Endothelial cell of umbilical vein (primary cell): ENCODE results near the gene COMMD7. TPM values are rescaled to one million over a fixed set of nuclear protein-coding genes. Genes with fewer than 3 reads are reported as not detected.

Source experiments
- BruUV-seq: library from RNA; stranded (reverse); fragments of 400-500 nt; replicated peaks from 2 replicates; lab custom pipeline; 2021; lab: Mats Ljungman, UMichigan
- CTCF ChIA-PET: fragments of 300-600, 350-600 bp; sonication (Branson Sonifier 250); formaldehyde crosslinking; loops from one replicate; lab custom pipeline; 2021; ENCODE audit warnings: antibody characterized with exemption, inconsistent platforms; lab: Charles Lee
- POLR2A ChIA-PET: fragments of 300-600, 350-600 bp; sonication (Branson Sonifier 250); formaldehyde crosslinking; loops from one replicate; lab custom pipeline; 2021; ENCODE audit warnings: antibody characterized with exemption, inconsistent platforms; lab: Charles Lee
- DNase-seq: peaks from one replicate; pipeline ENCODE4 v3.0.0-alpha.2; 2011; ENCODE audit warnings: low read depth, low spot score
- FAIRE-seq: peaks from 2 replicates; lab custom pipeline; 2011; peaks lifted over from hg19 to GRCh38; lab: Jason Lieb, UNC
- H2AFZ ChIP-seq: 2 replicates; pipeline ENCODE4 v1.6.0; 2012; ENCODE audit warnings: low read depth, low read length, control low read depth, inconsistent platforms
- H3K27ac ChIP-seq: 2 replicates; pipeline ENCODE4 v1.5.1; 2011; ENCODE audit warnings: low read depth, mild to moderate bottlenecking, control low read depth, low read length, moderate library complexity; ENCODE audit not compliant: insufficient read depth
- H3K27me3 ChIP-seq, 2 experiments: 2 replicates each; pipeline versions ENCODE4 v1.6.0 to v1.6.1; 2011; ENCODE audit warnings: low read length in 2 of 2, mixed read lengths in 1 of 2; ENCODE audit not compliant: control insufficient read depth in 2 of 2, insufficient read depth in 2 of 2
- H3K36me3 ChIP-seq, 2 experiments: 2 replicates in 1 of 2; 3 replicates in 1 of 2; pipeline ENCODE4 v1.5.1; 2011; ENCODE audit warnings: low read length in 2 of 2, mild to moderate bottlenecking in 1 of 2, moderate library complexity in 1 of 2; ENCODE audit not compliant: control insufficient read depth in 2 of 2, insufficient read depth in 2 of 2; ENCODE audit errors: extremely low read depth in 1 of 2
- H3K4me1 ChIP-seq: 3 replicates; pipeline ENCODE4 v1.5.1; 2011; ENCODE audit warnings: mild to moderate bottlenecking, low read length; ENCODE audit not compliant: control insufficient read depth, insufficient read depth; ENCODE audit errors: extremely low read depth
- H3K4me2 ChIP-seq: 2 replicates; pipeline ENCODE4 v1.6.1; 2011; ENCODE audit warnings: low read length, control low read depth, mixed read lengths; ENCODE audit not compliant: insufficient read depth
- H3K4me3 ChIP-seq, 3 experiments: fragments of 200-600 bp in 1 of 3; sonication (generic), shearing (Covaris generic) in 1 of 3; replicated peaks in 1 of 3; 2 replicates each; pipeline ENCODE4 v1.5.1; 2011 to 2016; ENCODE audit warnings: control low read depth in 3 of 3, low read length in 3 of 3, mild to moderate bottlenecking in 2 of 3, inconsistent platforms in 1 of 3, low read depth in 1 of 3, moderate library complexity in 1 of 3; ENCODE audit not compliant: insufficient read depth in 1 of 3
- H3K79me2 ChIP-seq: 2 replicates; pipeline ENCODE4 v1.6.0; 2012; ENCODE audit warnings: low read length, inconsistent platforms; ENCODE audit not compliant: control insufficient read depth, insufficient read depth
- H3K9ac ChIP-seq: replicated peaks from 2 replicates; pipeline ENCODE3; 2011; ENCODE audit warnings: low read length, control low read depth; ENCODE audit not compliant: insufficient read depth; ENCODE audit errors: extremely low read depth
- H3K9me1 ChIP-seq: replicated peaks from 3 replicates; pipeline ENCODE4 v1.6.0; 2011; ENCODE audit warnings: mild to moderate bottlenecking, low read length; ENCODE audit not compliant: control insufficient read depth, insufficient read depth; ENCODE audit errors: extremely low read depth
- H3K9me3 ChIP-seq: replicated peaks from 2 replicates; pipeline ENCODE4 v1.5.1; 2012; ENCODE audit warnings: low read length, inconsistent platforms; ENCODE audit not compliant: control insufficient read depth, insufficient read depth
- H4K20me1 ChIP-seq: replicated peaks from 2 replicates; pipeline ENCODE3; 2011; ENCODE audit warnings: mild to moderate bottlenecking, low read length; ENCODE audit not compliant: control insufficient read depth, insufficient read depth; ENCODE audit errors: extremely low read depth
- EZH2 ChIP-seq: IDR thresholded peaks from 2 replicates; pipeline ENCODE4 v1.6.1; 2012; ENCODE audit warnings: borderline replicate concordance, low read depth, mild to moderate bottlenecking, moderate library complexity, low read length, inconsistent platforms; ENCODE audit not compliant: severe bottlenecking
- FOS ChIP-seq: IDR thresholded peaks from 2 replicates; pipeline ENCODE4 v1.6.1; 2011; ENCODE audit warnings: mild to moderate bottlenecking, low read length, moderate library complexity, borderline replicate concordance; ENCODE audit not compliant: insufficient read depth
- GATA2 ChIP-seq: IDR thresholded peaks from 2 replicates; pipeline ENCODE4 v1.7.0; 2011; ENCODE audit warnings: low read depth, mild to moderate bottlenecking, moderate library complexity, mixed read lengths, low read length; ENCODE audit not compliant: insufficient read length, insufficient read depth
- JUN ChIP-seq: IDR thresholded peaks from 2 replicates; pipeline ENCODE4 v1.6.1; 2011; ENCODE audit warnings: borderline replicate concordance, low read depth; ENCODE audit not compliant: insufficient read length, insufficient read depth
- MYC ChIP-seq: IDR thresholded peaks from one replicate; pipeline ENCODE4 v1.6.1; 2011; ENCODE audit warnings: mild to moderate bottlenecking, low read depth, low read length
- POLR2A ChIP-seq: IDR thresholded peaks from 2 replicates; pipeline ENCODE4 v1.6.1; 2012; ENCODE audit warnings: low read depth, mild to moderate bottlenecking, control low read depth, low read length
- POLR2AphosphoS5 ChIP-seq: IDR thresholded peaks from 2 replicates; pipeline ENCODE4 v1.6.1; 2012; ENCODE audit warnings: low read depth, mild to moderate bottlenecking, control low read depth, low read length, moderate library complexity; ENCODE audit not compliant: insufficient read depth
- dilution Hi-C: fragments of 300-500 bp; cut with MboI; formaldehyde crosslinking; loops from one replicate; pipeline ENCODE4 v1.15.0; 2019; ENCODE audit warnings: low sequenced_read_pairs; ENCODE audit not compliant: extremely low pct_ligation_motif_present
- intact Hi-C: fragments of 100-400 bp; cut with micrococcal nuclease; formaldehyde crosslinking; loops from one replicate; pipeline ENCODE4 v1.10.0; 2022
- polyA plus RNA-seq, 4 experiments: library from polyadenylated mRNA; depleted of rRNA in 3 of 4; stranded (reverse) in 3 of 4; unstranded in 1 of 4; fragments of >200 nt; gene quantifications; 2 replicates each; pipeline versions ENCODE4 v1.2.1 to v1.2.3, GENCODE V29; 2011 to 2012; ENCODE audit warnings: missing spikeins in 1 of 4
- total RNA-seq: library from RNA; stranded (reverse); gene quantifications from 2 replicates; pipeline ENCODE4 v1.2.3, GENCODE V29; 2021
- TF ChIP-seq, protein P1 (sequence below), 2 donors: IDR thresholded peaks; 1 replicate in 1 of 2; 2 replicates in 1 of 2; pipeline ENCODE4 v1.5.1; 2011; ENCODE audit warnings: low read length in 2 of 2, mild to moderate bottlenecking in 2 of 2, moderate library complexity in 2 of 2, control low read depth in 1 of 2, inconsistent platforms in 1 of 2, low read depth in 1 of 2; ENCODE audit not compliant: insufficient read depth in 1 of 2; ENCODE audit errors: extremely low read depth in 1 of 2
- TF ChIP-seq, protein P2 (sequence below): IDR thresholded peaks from 2 replicates; pipeline ENCODE4 v1.6.1; 2011; ENCODE audit not compliant: insufficient read depth, insufficient read length

COMMD7 gene
- total and polyA plus RNA-seq, 2 donors (not counting 3 experiments of a cell fraction or from before 2014, with no cell fraction given), result 58.8 to 72.9 TPM

DNA sequence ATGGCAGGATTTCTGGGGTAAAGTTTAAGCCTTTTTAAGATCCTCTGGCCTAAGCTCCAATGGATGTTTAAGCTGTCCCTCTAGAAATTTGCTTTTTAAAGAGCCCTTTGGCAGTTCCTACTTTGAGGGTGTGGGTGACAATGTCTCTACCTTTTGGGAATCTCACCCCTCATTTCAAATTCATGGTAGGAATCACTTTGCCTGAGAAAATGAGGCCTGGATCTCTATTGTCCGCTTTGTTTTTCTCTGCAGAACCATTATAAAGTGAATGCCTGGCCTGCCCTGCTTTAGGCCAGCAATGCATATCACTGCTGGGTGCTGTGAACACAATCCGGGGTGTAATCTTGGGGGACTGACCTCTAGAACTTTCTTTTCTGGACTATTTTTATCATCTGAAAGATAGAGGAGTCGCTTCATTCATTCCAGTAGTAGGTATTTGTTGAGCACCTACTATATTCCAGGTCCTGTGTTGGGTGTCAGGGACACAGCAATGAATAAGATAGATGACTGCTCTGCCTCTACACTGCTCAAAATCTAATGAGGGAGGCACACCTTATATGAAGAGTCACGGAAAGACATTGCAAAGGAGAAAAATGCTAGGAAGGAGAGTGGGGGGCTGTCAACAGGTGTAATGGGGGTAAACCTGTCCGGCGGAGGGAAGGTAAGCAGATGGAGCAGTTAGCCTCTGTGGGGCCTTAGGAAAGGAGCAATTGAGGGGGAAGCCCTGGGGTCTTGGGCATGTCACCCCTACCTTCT is 8.6 kb upstream of the COMMD7 start:
- Histone ChIP-seq H3K4me1 (peaks cover 10% of the 10 kb centered on the region), H3K36me3 (no peaks in the 10 kb centered on the region), H3K27me3 (no peaks in the 10 kb centered on the region), H3K4me2 (no peak overlapping the region), H2AFZ (no peak overlapping the region), H4K20me1 (no peaks in the 10 kb centered on the region), H3K9ac (no peak overlapping the region), H3K4me3 (no peak overlapping the region), H3K9me3 (no peaks in the 10 kb centered on the region), H3K9me1 (no peaks in the 10 kb centered on the region), H3K27ac (no peak overlapping the region), H3K79me2 (no peaks in the 10 kb centered on the region)
- BruUV-seq, result no TSS peak
- no peak for FAIRE-seq
- DNase-seq, result no peak
- TF ChIP-seq GATA2 (no peak), MYC (no peak), EZH2 (no peak), POLR2A (no peak), JUN (no peak), FOS (no peak), POLR2AphosphoS5 (no peak)
- TF ChIP-seq, protein P1, sequence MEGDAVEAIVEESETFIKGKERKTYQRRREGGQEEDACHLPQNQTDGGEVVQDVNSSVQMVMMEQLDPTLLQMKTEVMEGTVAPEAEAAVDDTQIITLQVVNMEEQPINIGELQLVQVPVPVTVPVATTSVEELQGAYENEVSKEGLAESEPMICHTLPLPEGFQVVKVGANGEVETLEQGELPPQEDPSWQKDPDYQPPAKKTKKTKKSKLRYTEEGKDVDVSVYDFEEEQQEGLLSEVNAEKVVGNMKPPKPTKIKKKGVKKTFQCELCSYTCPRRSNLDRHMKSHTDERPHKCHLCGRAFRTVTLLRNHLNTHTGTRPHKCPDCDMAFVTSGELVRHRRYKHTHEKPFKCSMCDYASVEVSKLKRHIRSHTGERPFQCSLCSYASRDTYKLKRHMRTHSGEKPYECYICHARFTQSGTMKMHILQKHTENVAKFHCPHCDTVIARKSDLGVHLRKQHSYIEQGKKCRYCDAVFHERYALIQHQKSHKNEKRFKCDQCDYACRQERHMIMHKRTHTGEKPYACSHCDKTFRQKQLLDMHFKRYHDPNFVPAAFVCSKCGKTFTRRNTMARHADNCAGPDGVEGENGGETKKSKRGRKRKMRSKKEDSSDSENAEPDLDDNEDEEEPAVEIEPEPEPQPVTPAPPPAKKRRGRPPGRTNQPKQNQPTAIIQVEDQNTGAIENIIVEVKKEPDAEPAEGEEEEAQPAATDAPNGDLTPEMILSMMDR (IDR thresholded peaks at IDR 0.05; ENCODE audit: extremely low read depth in 1 of 2, insufficient read depth in 1 of 2, low read depth in 1 of 2, low read length in 2 of 2), result no peak
- TF ChIP-seq, protein P2, sequence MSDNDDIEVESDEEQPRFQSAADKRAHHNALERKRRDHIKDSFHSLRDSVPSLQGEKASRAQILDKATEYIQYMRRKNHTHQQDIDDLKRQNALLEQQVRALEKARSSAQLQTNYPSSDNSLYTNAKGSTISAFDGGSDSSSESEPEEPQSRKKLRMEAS, result no peak
- dilution Hi-C loops (no loop called here), intact Hi-C loops (no loop called here)
- ChIA-PET POLR2A (no interaction called here), CTCF (no interaction called here)
